Measurements from ENCODE around the gene C3orf33.

- TF ChIP-seq CTCF (IDR thresholded peaks at IDR 0.05) = no peak
- no peak for TF ChIP-seq POLR2A (IDR thresholded peaks at IDR 0.05)
Measured at GRCh38 chr3:155714295-155714718, 91.8 kb downstream of the C3orf33 start.

Measured in testis (tissue), 2 donors.